Pulmonary artery endothelial cell (primary cell): ENCODE results near the gene TIMELESS. TPM values are rescaled to one million over a fixed set of nuclear protein-coding genes. Genes with fewer than 3 reads are reported as not detected.
"Not testable (repeated sequence)": the region's sequence is repeated elsewhere in the genome, so short reads cannot be mapped to it uniquely, and the experiment has no call there.

Source experiments
- DNase-seq: peaks from one replicate; pipeline ENCODE4 v3.0.0-alpha.2; 2011; ENCODE audit warnings: low read depth, low spot score
- total RNA-seq: library from RNA; depleted of rRNA; stranded (reverse); fragments of >200 nt; gene quantifications from 2 replicates; pipeline ENCODE4 v1.2.3, GENCODE V29; 2014

Gene TIMELESS
- total RNA-seq = 14.8 and 25.3 TPM in 2 replicates

DNA sequence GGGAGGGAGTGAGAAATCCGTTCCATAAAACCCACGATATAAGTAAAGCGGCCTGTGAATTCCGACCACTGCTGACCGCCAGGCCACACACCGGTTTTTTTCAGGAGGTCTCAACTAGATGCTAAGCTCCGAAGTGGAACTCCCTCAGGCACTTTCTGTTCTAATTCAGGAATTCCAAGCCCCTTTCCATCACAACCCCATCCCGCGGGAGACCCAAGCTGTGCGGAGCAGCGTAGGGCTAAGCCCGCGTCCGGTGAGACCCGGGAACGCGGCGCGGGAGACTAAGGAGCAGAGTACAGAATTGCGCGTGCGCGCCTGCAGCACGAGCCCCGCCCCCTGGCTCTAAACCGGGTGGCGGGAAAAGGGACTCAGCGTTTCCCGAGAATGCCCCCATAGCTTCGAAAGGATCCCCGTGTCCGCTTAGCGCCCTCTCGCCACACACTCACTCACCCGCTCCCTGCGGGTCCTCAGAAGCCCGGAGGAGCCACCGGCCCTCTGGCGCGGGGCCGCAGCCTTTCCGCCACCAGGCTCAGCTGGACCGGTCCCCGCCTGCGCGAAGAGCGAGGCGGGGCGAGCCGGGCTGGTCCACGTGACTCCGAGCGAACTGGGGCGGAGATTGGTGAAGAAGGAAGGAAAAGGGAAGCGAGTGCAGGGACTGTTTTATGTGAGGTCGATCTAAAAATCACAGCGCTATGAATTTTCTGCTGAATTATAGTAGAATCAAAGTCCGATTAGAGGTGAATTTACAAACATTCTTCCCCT, at the start of gene TIMELESS:
Gene TIMELESS, minus strand, starts transcription at position 567 of the 762 bp plus-strand sequence. CDS start 15,256 bp downstream, outside the sequence.
- DNase-seq = peak; percentile 49

GRCh38 chr12:56498126-56498902, 49.1 kb upstream of the TIMELESS start:
- DNase-seq = not testable (repeated sequence)

DNA sequence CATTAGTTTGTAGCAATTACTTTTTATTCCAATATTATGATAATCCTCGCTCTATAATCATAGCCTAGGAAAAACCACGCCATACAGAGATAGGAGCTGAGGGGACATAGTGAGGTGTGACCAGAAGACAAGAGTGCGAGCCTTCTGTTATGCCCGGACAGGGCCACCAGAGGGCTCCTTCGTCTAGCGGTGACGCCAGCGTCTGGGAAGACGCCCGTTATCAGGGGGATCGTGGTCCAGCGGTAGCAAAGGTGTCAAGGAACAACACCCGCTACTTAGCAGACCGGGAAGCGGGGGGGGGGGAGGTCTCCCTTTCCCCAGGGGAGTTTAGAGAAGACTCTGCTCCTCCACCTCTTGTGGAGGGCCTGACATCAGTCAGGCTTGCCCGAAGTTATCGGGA, 47.5 kb upstream of the TIMELESS start:
- DNase-seq = not testable (repeated sequence)

GRCh38 chr12:56494481-56494880, 45.3 kb upstream of the TIMELESS start:
- DNase-seq = not testable (repeated sequence)

- not testable (repeated sequence) for DNase-seq
Observed at GRCh38 chr12:56494106-56494415, 44.8 kb upstream of the TIMELESS start.

GRCh38 chr12:56493409-56494105, 44.3 kb upstream of the TIMELESS start:
- not testable (repeated sequence) for DNase-seq

DNA sequence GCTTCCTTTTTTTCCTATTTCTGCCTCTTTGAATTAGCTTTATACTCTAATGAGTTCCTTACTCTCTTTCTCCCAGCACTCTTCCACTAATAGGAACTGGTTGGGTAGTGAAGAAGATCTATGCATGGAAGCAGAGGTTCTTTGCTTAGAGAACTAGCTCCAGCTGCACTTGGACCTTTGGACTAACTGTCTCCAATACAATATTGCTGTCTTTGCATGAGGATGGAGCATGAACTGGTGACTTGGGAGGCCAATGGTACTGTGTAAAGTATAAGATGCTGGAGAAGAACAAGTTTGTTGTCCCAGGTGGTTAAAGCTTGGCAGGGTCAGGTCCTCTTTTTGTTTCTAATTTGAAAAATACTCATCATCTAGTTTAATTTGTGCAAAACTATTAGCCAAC, 41.1 kb upstream of the TIMELESS start:
- DNase-seq = no peak

- DNase-seq = no peak
Observed at GRCh38 chr12:56488041-56488955, 39.1 kb upstream of the TIMELESS start, which contains the start of gene GLS2. Gene GLS2 (minus strand): TSS chr12:56488161. CDS start chr12:56488118, 43 bp downstream.

DNA sequence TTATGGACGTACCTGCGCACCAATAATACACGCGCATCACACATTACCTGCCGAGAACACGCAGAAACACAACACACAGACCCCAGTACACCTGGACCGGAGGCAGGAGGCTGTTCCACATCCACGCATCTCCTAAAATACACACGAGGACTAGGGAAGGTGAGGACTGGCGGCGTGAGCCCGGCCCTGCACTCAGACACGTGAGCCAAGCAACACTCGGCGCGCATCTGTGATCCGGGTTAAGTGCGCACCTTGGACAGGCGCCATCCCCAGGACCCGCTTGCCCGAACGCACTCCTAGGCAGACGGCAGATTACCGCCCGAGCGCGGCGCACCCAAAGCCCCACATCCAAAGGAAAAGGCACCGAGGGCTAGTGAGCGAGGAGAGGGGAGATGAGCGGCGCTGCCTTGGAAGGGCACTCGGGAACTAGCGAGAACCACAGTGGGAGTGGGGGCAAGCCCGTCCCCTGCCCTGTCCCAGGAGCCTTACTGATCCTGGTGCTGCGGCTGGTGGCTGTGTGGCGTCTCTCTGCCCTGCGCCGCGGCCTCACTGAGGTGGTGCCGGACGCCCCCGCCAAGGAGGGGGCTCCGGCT, 38.3 kb upstream of the TIMELESS start:
- DNase-seq = no peak

DNA sequence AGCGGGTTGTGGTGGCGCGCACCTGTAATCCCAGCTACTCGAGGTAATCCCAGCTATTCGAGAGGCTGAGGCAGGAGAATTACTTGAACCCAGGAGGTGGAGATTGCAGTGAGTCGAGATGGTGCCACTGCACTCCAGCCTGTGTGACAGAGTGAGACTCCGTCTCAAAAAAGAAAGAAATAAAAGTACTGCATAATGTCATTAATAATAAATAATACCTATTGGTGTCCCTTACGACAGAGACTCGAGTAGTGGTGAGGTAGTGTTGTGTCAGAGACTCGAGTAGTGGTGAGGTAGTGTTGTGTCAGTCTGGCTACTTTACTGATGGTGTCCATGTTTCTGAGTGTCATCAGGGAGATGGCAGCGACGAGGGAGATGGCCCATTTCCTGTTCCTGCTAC, 37.5 kb upstream of the TIMELESS start:
- DNase-seq = no peak

GRCh38 chr12:56484566-56484965, 35.3 kb upstream of the TIMELESS start:
- no peak for DNase-seq

DNA sequence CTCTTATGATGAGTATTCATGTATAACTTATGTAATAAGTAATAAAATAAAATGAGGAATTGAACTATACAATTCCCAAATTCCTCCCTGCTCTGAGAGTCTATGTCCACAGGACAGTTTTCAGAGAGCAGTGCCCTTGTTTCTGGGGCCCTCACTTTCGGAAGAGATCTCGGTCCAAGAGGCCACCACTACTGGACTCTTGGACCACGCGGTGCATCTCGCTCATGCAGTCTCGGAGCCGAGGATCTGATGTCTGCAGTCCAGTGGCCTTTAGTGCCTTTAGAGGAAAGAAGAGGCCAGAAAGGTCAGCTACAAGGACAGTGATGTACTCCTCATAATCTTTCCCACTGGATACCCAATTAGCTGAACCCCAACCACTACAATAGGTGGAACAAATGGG, 30.4 kb upstream of the TIMELESS start:
- DNase-seq = no peak

DNA sequence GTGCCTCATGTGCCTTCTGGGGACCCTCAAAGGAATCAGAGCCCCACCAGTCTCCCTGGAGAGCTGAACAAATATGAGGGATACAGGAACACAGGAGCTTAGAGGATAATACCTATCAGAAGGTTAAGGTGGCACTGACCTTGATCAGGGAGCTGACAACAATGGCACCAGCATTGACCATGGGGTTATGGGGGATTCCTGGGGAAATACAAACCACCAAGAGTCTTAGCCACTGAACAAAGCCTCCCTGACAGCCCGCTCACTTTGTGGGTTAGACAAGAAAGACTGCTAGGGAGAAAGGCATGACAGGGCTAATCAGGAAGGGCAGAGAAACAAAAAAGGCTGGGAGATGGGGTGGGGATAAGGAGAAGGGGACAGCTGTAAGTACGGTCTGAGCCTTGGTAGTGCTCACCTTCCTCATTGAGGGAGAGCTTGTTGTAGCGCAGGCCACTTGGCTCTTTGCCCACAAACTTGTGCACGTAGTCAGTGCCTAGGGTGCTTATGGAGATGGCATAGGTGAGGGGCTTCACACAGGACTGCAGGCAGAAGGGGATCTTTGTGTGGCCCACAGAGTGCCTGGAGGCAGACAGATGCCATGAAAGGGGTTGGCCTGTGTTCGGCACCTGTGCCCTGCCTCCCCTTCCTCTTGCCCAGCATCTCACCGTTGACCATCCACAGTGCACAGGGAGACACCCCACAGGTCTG, 28.4 kb upstream of the TIMELESS start:
- no peak for DNase-seq

DNA sequence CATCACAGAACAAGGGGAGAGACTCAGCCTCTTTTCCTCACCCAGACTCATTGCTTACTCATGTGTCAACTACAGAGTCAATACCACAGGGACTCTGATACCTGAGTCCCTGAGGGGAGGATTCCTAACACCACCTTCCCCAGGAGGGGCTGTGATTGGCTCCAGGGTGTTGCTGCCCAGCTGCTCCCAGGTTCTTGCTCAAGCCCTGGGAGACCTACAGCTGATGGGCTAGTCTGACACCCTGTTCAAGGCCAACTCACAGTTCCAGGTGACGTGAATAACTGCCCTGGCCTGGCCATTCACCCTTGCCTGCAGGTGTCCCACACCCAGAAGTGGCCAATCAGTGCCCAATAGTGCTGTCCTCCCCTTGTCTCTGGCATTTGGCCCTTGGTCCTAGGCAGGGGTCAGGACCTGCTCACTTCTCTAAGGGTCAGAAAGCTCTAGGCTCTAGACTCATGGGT, 27.8 kb upstream of the TIMELESS start:
- DNase-seq = no peak

DNA sequence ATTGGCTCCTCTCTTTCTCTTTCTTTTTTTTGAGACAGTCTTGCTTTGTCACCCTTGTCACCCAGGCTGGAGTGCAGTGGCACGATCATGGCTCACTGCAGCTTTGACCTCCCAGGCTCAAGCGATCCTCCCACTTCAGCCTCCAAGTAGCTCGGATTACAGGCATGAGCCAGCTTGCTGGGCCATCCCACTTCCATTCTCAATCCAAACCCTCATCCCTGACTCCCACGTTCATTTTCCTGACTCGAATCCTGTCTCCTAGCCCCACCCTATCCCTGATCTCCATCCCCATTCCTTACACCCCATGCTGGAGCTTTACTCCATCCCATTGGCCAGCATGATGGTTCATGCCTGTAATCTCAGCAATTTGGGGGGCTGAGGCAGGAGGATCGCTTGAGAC, 26.9 kb upstream of the TIMELESS start:
- no peak for DNase-seq

DNA sequence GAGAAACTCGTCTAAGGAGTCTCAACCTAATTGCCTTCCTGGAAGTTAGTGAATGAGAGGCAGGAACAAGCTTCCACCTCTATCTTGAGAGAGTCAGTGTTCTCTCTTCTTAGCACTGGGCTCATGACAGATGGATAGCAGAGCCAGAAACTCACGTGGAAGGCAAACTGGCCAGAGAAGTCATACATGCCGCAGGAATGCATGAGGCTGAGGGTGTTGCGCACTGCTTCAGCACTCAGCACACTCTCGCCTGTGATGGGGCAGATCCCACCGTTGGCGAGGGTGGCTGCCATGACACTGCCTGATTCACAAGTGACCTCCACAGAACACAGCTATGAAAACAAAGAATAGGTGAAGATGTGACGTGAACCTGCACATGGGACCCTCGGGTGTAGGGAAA, 25.2 kb upstream of the TIMELESS start:
- no peak for DNase-seq

DNA sequence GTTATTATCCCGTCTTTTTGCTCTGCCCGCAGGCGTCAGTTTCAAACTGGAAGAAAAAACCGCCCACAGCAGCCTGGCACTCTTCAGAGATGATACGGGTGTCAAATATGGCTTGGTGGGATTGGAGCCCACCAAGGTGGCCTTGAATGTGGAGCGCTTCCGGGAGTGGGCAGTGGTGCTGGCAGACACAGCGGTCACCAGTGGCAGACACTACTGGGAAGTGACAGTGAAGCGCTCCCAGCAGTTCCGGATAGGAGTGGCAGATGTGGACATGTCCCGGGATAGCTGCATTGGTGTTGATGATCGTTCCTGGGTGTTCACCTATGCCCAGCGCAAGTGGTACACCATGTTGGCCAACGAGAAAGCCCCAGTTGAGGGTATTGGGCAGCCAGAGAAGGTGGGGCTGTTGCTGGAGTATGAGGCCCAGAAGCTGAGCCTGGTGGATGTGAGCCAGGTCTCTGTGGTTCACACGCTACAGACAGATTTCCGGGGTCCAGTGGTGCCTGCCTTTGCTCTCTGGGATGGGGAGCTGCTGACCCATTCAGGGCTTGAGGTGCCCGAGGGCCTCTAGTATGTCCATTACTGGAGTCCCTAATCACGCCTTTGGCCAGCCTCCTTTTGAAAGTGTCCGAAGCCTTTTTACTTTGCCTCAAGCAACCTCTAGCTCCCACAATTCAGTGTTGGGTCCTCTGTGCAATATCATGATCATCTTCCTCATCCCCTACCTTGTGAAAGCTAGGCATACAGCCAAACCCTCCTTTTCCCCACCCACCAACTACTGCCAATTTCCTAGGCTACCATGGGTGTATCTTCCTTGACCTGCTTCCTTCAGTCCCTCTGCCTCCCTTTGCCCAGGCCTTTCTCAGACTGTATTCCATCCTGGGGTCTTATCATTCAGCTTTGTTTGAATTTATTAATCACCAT, 20.0 kb upstream of the TIMELESS start:
- DNase-seq = no peak

- peak; percentile 66 for DNase-seq
Observed at GRCh38 chr12:56468216-56469006, 19.2 kb upstream of the TIMELESS start, which contains the start of gene SPRYD4. Gene SPRYD4 (plus strand): TSS chr12:56468578. CDS start chr12:56468592, 14 bp downstream.
